ENCODE results near the gene CPS1. TPM values are rescaled to one million over a fixed set of nuclear protein-coding genes. Genes with fewer than 3 reads are reported as not detected.

Gene CPS1
- total RNA-seq, 1 donor from 2014 or later, result 3.0 TPM

DNA sequence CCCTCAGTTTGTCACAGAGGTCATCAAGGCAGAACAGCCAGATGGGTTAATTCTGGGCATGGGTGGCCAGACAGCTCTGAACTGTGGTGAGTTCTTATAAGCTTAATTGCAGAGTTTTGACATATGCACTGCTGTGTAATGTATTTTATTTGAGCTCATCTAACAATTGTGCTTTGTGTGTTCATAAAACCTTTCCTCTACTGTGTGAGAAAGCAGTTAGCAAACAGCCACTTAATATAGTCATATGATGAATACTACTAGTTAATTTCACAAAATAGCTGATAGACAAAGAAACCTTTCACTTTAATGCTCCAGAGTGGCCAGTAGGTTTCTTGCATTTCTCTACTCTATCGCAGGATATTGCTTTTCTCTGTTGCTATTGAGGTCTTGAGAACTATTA is 43.1 kb downstream of the CPS1 start:
- DNase-seq (no peak), ATAC-seq (no peak)
- TF ChIP-seq, protein P1, sequence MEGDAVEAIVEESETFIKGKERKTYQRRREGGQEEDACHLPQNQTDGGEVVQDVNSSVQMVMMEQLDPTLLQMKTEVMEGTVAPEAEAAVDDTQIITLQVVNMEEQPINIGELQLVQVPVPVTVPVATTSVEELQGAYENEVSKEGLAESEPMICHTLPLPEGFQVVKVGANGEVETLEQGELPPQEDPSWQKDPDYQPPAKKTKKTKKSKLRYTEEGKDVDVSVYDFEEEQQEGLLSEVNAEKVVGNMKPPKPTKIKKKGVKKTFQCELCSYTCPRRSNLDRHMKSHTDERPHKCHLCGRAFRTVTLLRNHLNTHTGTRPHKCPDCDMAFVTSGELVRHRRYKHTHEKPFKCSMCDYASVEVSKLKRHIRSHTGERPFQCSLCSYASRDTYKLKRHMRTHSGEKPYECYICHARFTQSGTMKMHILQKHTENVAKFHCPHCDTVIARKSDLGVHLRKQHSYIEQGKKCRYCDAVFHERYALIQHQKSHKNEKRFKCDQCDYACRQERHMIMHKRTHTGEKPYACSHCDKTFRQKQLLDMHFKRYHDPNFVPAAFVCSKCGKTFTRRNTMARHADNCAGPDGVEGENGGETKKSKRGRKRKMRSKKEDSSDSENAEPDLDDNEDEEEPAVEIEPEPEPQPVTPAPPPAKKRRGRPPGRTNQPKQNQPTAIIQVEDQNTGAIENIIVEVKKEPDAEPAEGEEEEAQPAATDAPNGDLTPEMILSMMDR (IDR thresholded peaks at IDR 0.05), result no peak
- H3K27ac ChIP-seq, result no peak overlapping the region
- H3K4me1 ChIP-seq, result no peaks in the 10 kb centered on the region
- H3K36me3 ChIP-seq, result no peaks in the 10 kb centered on the region
- no peaks in the 10 kb centered on the region for H3K27me3 ChIP-seq (ENCODE audit: low read depth)
- H3K4me3 ChIP-seq, result no peak overlapping the region
- intact Hi-C loops (cut with DNase I), result no loop called here
- H3K9me3 ChIP-seq, result no peaks in the 10 kb centered on the region

DNA sequence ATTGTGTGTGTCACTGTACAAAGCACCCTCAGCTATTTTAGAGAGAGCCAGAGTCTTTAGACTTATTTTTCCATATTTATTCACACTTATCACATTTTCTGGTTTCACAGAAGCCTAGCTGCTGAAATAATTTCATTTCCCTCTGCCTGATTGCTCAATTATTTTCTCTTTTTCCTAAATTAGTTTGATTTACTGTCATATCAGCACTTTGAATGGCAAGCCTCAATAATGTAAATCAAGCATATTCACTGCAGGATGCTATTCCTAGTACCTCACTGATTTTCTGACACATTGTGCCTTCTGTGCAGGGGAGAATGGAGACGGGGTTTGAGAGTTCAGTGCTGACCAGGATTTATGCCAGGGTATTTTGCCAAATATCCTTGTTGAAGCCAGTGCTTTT is 48.3 kb downstream of the CPS1 start:
- intact Hi-C loops (cut with DNase I), result no loop called here
- TF ChIP-seq, protein P1 (IDR thresholded peaks at IDR 0.05), result no peak
- no peaks in the 10 kb centered on the region for H3K36me3 ChIP-seq
- no peak overlapping the region for H3K27ac ChIP-seq
- no peaks in the 10 kb centered on the region for H3K9me3 ChIP-seq
- DNase-seq, result no peak
- H3K4me3 ChIP-seq, result no peak overlapping the region
- no peaks in the 10 kb centered on the region for H3K27me3 ChIP-seq (ENCODE audit: low read depth)
- no peaks in the 10 kb centered on the region for H3K4me1 ChIP-seq
- no peak for ATAC-seq

DNA sequence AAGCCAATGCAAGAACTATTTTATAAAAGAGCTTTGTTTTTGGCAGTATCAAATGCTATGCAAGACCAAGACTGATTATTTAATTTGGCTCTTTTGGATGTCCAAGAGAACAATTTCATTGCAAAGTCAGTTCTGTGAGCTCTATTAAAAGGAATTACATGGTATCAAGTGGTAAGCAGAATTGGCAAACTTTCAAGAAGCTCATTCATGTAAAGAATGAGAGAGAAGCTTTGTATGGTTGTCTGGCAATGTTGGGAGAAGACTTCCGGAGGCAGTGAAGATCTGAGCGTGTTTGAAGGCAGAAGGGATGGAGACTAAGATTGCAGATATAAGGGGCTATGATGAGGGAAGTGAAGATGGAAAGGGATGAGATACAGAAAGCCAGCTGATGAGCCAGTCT is 49.6 kb downstream of the CPS1 start:
- intact Hi-C loops (cut with DNase I), result no loop called here
- ATAC-seq (no peak), DNase-seq (no peak)
- no peak overlapping the region for H3K4me3 ChIP-seq
- no peaks in the 10 kb centered on the region for H3K4me1 ChIP-seq
- no peaks in the 10 kb centered on the region for H3K27me3 ChIP-seq (ENCODE audit: low read depth)
- H3K36me3 ChIP-seq, result no peaks in the 10 kb centered on the region
- TF ChIP-seq, protein P1 (IDR thresholded peaks at IDR 0.05), result no peak
- H3K9me3 ChIP-seq, result no peaks in the 10 kb centered on the region
- H3K27ac ChIP-seq, result no peak overlapping the region

DNA sequence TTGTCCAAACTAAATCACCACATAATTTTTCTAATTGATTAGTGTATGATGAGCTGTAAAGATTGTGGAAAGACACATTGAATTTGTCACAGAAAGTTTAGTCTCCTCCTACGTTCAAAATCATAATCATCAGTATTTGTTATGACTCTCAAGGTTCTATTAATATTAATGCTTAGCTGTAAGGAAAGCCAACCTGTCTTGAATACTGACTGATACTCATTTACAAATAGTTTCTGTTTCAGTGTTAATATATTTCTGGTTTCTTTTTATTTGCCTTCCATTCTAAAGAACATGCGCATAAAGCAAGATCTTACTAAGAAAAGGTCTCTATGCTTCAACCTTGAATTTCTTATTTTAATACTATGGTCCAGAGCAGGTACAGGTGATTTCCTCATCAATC is 55.1 kb downstream of the CPS1 start:
- Histone ChIP-seq H3K27me3 (ENCODE audit: low read depth) (no peaks in the 10 kb centered on the region), H3K4me3 (no peak overlapping the region), H3K9me3 (no peaks in the 10 kb centered on the region), H3K27ac (no peak overlapping the region), H3K4me1 (no peaks in the 10 kb centered on the region), H3K36me3 (no peaks in the 10 kb centered on the region)
- ATAC-seq (no peak), DNase-seq (no peak)
- TF ChIP-seq, protein P1 (IDR thresholded peaks at IDR 0.05), result no peak
- intact Hi-C loops (cut with DNase I), result no loop called here

DNA sequence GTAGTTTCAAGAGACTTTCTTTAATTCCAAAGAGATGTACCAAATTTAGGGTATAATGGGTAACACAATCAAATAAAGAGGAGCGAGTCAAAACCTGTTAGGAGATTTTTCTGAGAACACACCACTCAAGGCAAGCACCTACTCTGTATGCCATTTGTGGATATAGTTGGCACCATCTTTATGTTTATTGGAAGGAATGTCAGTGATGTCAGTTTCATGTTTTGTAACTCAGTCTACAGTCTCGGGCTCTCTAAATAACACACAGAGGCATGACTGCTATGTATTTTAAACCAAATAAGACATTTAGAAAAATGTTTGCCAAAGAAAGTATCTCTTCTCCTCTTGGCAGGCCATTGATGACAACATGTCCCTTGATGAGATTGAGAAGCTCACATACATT is 59.7 kb downstream of the CPS1 start:
- H3K27me3 ChIP-seq (ENCODE audit: low read depth), result no peaks in the 10 kb centered on the region
- intact Hi-C loops (cut with DNase I), result no loop called here
- H3K4me3 ChIP-seq, result no peak overlapping the region
- no peak overlapping the region for H3K27ac ChIP-seq
- H3K9me3 ChIP-seq, result no peaks in the 10 kb centered on the region
- no peak for DNase-seq
- no peak for ATAC-seq
- no peaks in the 10 kb centered on the region for H3K36me3 ChIP-seq
- TF ChIP-seq, protein P1 (IDR thresholded peaks at IDR 0.05), result no peak
- no peaks in the 10 kb centered on the region for H3K4me1 ChIP-seq

DNA sequence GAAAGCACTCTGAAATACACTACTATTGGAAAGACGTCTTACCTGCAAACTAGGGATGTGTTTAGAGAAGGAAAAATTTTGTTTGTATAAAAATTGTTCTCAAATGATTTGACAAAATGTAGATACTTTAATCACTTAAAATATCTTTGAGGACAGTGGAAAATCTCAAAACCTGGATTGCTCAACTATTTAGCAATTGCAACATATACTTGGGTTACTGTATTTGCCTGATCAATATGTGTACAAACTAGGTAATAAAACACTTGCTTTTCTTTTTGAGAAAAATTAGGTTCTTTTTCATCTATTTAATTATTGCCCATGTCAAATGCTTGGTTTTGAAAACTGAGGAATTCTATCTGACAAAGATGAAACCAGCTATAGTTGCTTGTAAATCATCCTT is 60.9 kb downstream of the CPS1 start:
- Histone ChIP-seq H3K4me3 (no peak overlapping the region), H3K36me3 (no peaks in the 10 kb centered on the region), H3K9me3 (no peaks in the 10 kb centered on the region), H3K27me3 (ENCODE audit: low read depth) (no peaks in the 10 kb centered on the region), H3K27ac (no peak overlapping the region), H3K4me1 (no peaks in the 10 kb centered on the region)
- intact Hi-C loops (cut with DNase I), result no loop called here
- TF ChIP-seq, protein P1 (IDR thresholded peaks at IDR 0.05), result no peak
- no peak for DNase-seq
- ATAC-seq, result no peak
